Osteoblast (primary cell): ENCODE measurements around the gene ANGPTL7. TPM values are rescaled to one million over a fixed set of nuclear protein-coding genes. Genes with fewer than 3 reads are reported as not detected.
"Not testable (repeated sequence)": the region's sequence is repeated elsewhere in the genome, so short reads cannot be mapped to it uniquely, and the experiment has no call there.

Experiments
- DNase-seq: peaks from one replicate; pipeline ENCODE4 v3.0.0; 2011; ENCODE audit warnings: low spot score, mixed read lengths; ENCODE audit not compliant: insufficient read length; ENCODE audit errors: missing footprints
- H2AFZ ChIP-seq: 2 replicates; pipeline ENCODE4 v1.6.0; 2011; ENCODE audit warnings: mild to moderate bottlenecking, low read length
- H3K27ac ChIP-seq: 2 replicates; pipeline ENCODE4 v1.5.1; 2011; ENCODE audit warnings: mild to moderate bottlenecking, low read depth, low read length, moderate library complexity
- H3K27me3 ChIP-seq: 2 replicates; pipeline ENCODE4 v1.6.0; 2012; ENCODE audit warnings: mild to moderate bottlenecking, control low read depth, inconsistent platforms, low read length, moderate library complexity; ENCODE audit not compliant: insufficient read depth
- H3K36me3 ChIP-seq: 2 replicates; pipeline ENCODE4 v1.5.1; 2011; ENCODE audit warnings: mild to moderate bottlenecking, low read length, control low read depth, moderate library complexity; ENCODE audit not compliant: insufficient read depth
- H3K4me1 ChIP-seq: 2 replicates; pipeline ENCODE4 v1.5.1; 2011; ENCODE audit warnings: mild to moderate bottlenecking, low read length, control low read depth, moderate library complexity; ENCODE audit not compliant: insufficient read depth
- H3K4me2 ChIP-seq: 2 replicates; pipeline ENCODE4 v1.6.0; 2011; ENCODE audit warnings: mild to moderate bottlenecking, low read length; ENCODE audit not compliant: insufficient read depth
- H3K4me3 ChIP-seq: fragments of 200-600 bp; sonication (generic); 3 replicates; pipeline ENCODE4 v1.5.1; 2012; ENCODE audit warnings: mild to moderate bottlenecking, low read length, inconsistent platforms; ENCODE audit not compliant: insufficient read depth
- H3K79me2 ChIP-seq: 2 replicates; pipeline ENCODE4 v1.6.0; 2012; ENCODE audit warnings: mild to moderate bottlenecking, low read length, control low read depth, inconsistent platforms; ENCODE audit not compliant: insufficient read depth
- H3K9me3 ChIP-seq: 2 replicates; pipeline ENCODE4 v1.5.1; 2011; ENCODE audit warnings: low read depth, low read length, control low read depth
- H4K20me1 ChIP-seq: 2 replicates; pipeline ENCODE4 v1.6.0; 2012; ENCODE audit warnings: mild to moderate bottlenecking, low read length, control low read depth; ENCODE audit not compliant: insufficient read depth
- CTCF ChIP-seq: IDR thresholded peaks from 2 replicates; pipeline ENCODE4 v1.5.1; 2011; ENCODE audit warnings: mild to moderate bottlenecking, low read depth, low read length, moderate library complexity; ENCODE audit errors: extremely low read depth
- total RNA-seq: library from RNA; depleted of rRNA; stranded (reverse); fragments of >200 nt; gene quantifications from 2 replicates; pipeline ENCODE4 v1.2.3, GENCODE V29; 2012

The ANGPTL7 gene
- total RNA-seq, 1 donor: not detected

GRCh38 chr1:11158291-11158690 is 30.9 kb upstream of the ANGPTL7 start:
- Histone ChIP-seq H3K9me3 (no peaks in the 10 kb centered on the region), H3K4me1 (peaks cover 20% of the 10 kb centered on the region), H3K27ac (peak overlapping the region; percentile 85), H3K4me2 (peak overlapping the region; percentile 62), H2AFZ (no peak overlapping the region), H3K79me2 (no peaks in the 10 kb centered on the region), H3K36me3 (peaks cover 21% of the 10 kb centered on the region), H3K4me3 (no peak overlapping the region), H3K27me3 (no peaks in the 10 kb centered on the region), H4K20me1 (no peaks in the 10 kb centered on the region)
- peak; percentile 78 for DNase-seq
- peak; percentile 13 for TF ChIP-seq CTCF

GRCh38 chr1:11158720-11159321 is 30.3 kb upstream of the ANGPTL7 start:
- peak overlapping the region; percentile 62 for H3K4me2 ChIP-seq
- H4K20me1 ChIP-seq: no peaks in the 10 kb centered on the region
- peak; percentile 93 for DNase-seq
- H3K4me3 ChIP-seq: peak overlapping the region; percentile 13
- peaks cover 21% of the 10 kb centered on the region for H3K36me3 ChIP-seq
- H3K27me3 ChIP-seq: no peaks in the 10 kb centered on the region
- no peaks in the 10 kb centered on the region for H3K9me3 ChIP-seq
- no peak for TF ChIP-seq CTCF
- H3K4me1 ChIP-seq: peaks cover 20% of the 10 kb centered on the region
- no peaks in the 10 kb centered on the region for H3K79me2 ChIP-seq
- H3K27ac ChIP-seq: peak overlapping the region; percentile 85
- no peak overlapping the region for H2AFZ ChIP-seq

DNA sequence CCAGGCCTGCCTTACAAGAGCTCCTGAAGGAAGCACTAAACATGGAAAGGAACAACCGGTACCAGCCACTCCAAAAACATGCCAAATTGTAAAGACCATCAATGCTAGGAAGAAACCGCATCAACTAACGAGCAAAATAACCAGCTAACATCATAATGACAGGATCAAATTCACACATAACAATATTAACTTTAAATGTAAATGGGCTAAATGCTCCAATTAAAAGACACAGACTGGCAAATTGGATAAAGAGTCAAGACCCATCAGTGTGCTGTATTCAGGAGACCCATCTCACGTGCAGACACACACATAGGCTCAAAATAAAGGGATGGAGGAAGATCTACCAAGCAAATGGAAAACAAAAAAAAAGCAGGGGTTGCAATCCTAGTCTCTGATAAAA is 26.4 kb upstream of the ANGPTL7 start:
- not testable (repeated sequence) for H4K20me1 ChIP-seq, H3K9me3 ChIP-seq, H3K36me3 ChIP-seq, H2AFZ ChIP-seq, H3K27me3 ChIP-seq, DNase-seq, H3K4me3 ChIP-seq, H3K79me2 ChIP-seq, H3K4me2 ChIP-seq, H3K27ac ChIP-seq
- H3K4me1 ChIP-seq: peaks cover 13% of the 10 kb centered on the region

GRCh38 chr1:11166744-11167143 is 22.4 kb upstream of the ANGPTL7 start:
- not testable (repeated sequence) for H4K20me1 ChIP-seq, DNase-seq, H3K4me3 ChIP-seq, H3K9me3 ChIP-seq, H3K36me3 ChIP-seq, H3K4me1 ChIP-seq, H3K27me3 ChIP-seq, H3K79me2 ChIP-seq, H3K4me2 ChIP-seq, H2AFZ ChIP-seq, H3K27ac ChIP-seq

- H3K4me1 ChIP-seq: peaks cover 3% of the 10 kb centered on the region
Measured at GRCh38 chr1:11168731-11169130, 20.4 kb upstream of the ANGPTL7 start.

More at GRCh38 chr1:11168731-11169130, 20.4 kb upstream of the ANGPTL7 start:
- Histone ChIP-seq H3K4me3 (no peak overlapping the region), H3K9me3 (no peaks in the 10 kb centered on the region), H3K27ac (no peak overlapping the region), H2AFZ (no peak overlapping the region), H3K27me3 (no peaks in the 10 kb centered on the region), H3K79me2 (no peaks in the 10 kb centered on the region), H4K20me1 (no peaks in the 10 kb centered on the region), H3K4me2 (no peak overlapping the region), H3K36me3 (peaks cover 5% of the 10 kb centered on the region)
- no peak for DNase-seq
- no peak for TF ChIP-seq CTCF
